Measurements from ENCODE around the gene RPL36. TPM values are rescaled to one million over a fixed set of nuclear protein-coding genes. Genes with fewer than 3 reads are reported as not detected.

RPL36 gene
- total RNA-seq, 1 experiment from 2014 or later, result 951 TPM

DNA sequence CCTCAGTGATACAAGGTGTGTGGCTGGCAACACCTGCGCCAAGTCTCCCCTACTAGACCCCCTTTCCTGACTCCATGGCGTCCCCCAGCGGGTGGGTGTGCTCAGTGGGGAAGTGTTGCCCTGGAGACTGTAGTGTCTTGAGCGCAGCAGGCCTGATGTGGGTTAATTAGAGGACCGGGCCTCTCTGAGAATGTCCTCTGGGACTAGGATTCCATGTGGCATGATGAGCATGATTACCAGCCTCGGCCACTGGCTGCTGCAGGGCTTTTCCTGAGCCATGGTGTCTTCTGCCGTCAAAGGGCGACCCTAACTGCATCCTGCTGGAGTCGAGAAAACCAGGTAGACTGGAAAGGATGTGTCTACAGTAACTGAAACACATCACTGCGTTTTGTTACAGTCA lies 37.8 kb upstream of the RPL36 start:
- no peak for DNase-seq
- intact Hi-C loops (cut with micrococcal nuclease; ENCODE audit: unreplicated experiment), result no loop called here
- no peaks in the 10 kb centered on the region for H3K4me1 ChIP-seq
- Mint-ChIP-seq H3K36me3 (ENCODE audit: insufficient read depth, unreplicated experiment) (peaks cover 93% of the 10 kb centered on the region), H3K27ac (ENCODE audit: unreplicated experiment) (no peak overlapping the region), H3K4me1 (ENCODE audit: low read depth, unreplicated experiment) (no peaks in the 10 kb centered on the region), H3K27me3 (ENCODE audit: insufficient read depth, unreplicated experiment) (no peaks in the 10 kb centered on the region), H3K9me3 (ENCODE audit: unreplicated experiment) (no peaks in the 10 kb centered on the region), H3K4me3 (ENCODE audit: unreplicated experiment) (no peak overlapping the region)
- ChIA-PET CTCF (no interaction called here), POLR2A (no interaction called here)
- peaks cover 2% of the 10 kb centered on the region for H3K36me3 ChIP-seq (ENCODE audit: control insufficient read depth, insufficient read depth, low read length)
- H3K27me3 ChIP-seq (replicated peaks; ENCODE audit: control insufficient read depth, insufficient read depth, low read length), result no peaks in the 10 kb centered on the region
- no TSS peak for BruUV-seq (replicated peaks)
- no peaks in the 10 kb centered on the region for H3K9me3 ChIP-seq
- no peak overlapping the region for H3K4me3 ChIP-seq (ENCODE audit: low read depth, low read length)
- TF ChIP-seq, protein P1, sequence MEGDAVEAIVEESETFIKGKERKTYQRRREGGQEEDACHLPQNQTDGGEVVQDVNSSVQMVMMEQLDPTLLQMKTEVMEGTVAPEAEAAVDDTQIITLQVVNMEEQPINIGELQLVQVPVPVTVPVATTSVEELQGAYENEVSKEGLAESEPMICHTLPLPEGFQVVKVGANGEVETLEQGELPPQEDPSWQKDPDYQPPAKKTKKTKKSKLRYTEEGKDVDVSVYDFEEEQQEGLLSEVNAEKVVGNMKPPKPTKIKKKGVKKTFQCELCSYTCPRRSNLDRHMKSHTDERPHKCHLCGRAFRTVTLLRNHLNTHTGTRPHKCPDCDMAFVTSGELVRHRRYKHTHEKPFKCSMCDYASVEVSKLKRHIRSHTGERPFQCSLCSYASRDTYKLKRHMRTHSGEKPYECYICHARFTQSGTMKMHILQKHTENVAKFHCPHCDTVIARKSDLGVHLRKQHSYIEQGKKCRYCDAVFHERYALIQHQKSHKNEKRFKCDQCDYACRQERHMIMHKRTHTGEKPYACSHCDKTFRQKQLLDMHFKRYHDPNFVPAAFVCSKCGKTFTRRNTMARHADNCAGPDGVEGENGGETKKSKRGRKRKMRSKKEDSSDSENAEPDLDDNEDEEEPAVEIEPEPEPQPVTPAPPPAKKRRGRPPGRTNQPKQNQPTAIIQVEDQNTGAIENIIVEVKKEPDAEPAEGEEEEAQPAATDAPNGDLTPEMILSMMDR (IDR thresholded peaks at IDR 0.05; ENCODE audit: insufficient read depth in 1 of 2, low read depth in 1 of 2, low read length in 1 of 2, severe bottlenecking in 1 of 2, unreplicated experiment in 1 of 2), result no peak

DNA sequence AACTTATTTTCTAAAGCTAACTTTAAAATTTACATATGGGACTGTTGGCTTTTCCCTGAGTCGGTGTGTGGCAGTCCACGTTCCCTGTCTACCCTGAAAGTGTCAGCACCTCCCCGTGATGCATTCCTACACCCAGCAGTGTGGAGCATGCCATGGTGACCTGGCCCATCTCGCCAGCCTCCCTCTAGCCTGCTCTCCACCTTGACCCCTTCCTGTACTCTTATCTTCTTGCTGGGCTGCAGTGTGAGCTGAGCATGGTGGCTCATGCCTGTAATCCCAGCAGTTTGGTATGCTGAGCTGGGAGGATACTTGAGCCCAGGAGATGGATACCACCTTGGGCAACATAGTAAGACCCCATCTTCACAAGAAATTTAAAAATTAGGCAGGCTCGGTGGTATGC lies 35.2 kb upstream of the RPL36 start:
- Histone ChIP-seq H3K36me3 (ENCODE audit: control insufficient read depth, insufficient read depth, low read length) (peaks cover 2% of the 10 kb centered on the region), H3K4me1 (no peaks in the 10 kb centered on the region), H3K9me3 (no peaks in the 10 kb centered on the region), H3K4me3 (ENCODE audit: low read depth, low read length) (no peak overlapping the region), H3K27me3 (replicated peaks; ENCODE audit: control insufficient read depth, insufficient read depth, low read length) (no peaks in the 10 kb centered on the region)
- no TSS peak for BruUV-seq (replicated peaks)
- CTCF ChIA-PET, result no interaction called here
- H3K27me3 Mint-ChIP-seq (ENCODE audit: insufficient read depth, unreplicated experiment), result no peaks in the 10 kb centered on the region
- H3K36me3 Mint-ChIP-seq (ENCODE audit: insufficient read depth, unreplicated experiment), result peaks cover 98% of the 10 kb centered on the region
- DNase-seq, result no peak
- no peaks in the 10 kb centered on the region for H3K4me1 Mint-ChIP-seq (ENCODE audit: low read depth, unreplicated experiment)
- intact Hi-C loops (cut with micrococcal nuclease; ENCODE audit: unreplicated experiment), result no loop called here
- TF ChIP-seq, protein P1 (IDR thresholded peaks at IDR 0.05; ENCODE audit: insufficient read depth in 1 of 2, low read depth in 1 of 2, low read length in 1 of 2, severe bottlenecking in 1 of 2, unreplicated experiment in 1 of 2), result no peak
- no peak overlapping the region for H3K27ac Mint-ChIP-seq (ENCODE audit: unreplicated experiment)
- H3K9me3 Mint-ChIP-seq (ENCODE audit: unreplicated experiment), result no peaks in the 10 kb centered on the region
- POLR2A ChIA-PET, result interaction anchor here (0.5 kb wide), 1 partner anchor 63 kb away, joined by 14 read pairs; no protein-coding TSS in a partner anchor
- H3K4me3 Mint-ChIP-seq (ENCODE audit: unreplicated experiment), result no peak overlapping the region

DNA sequence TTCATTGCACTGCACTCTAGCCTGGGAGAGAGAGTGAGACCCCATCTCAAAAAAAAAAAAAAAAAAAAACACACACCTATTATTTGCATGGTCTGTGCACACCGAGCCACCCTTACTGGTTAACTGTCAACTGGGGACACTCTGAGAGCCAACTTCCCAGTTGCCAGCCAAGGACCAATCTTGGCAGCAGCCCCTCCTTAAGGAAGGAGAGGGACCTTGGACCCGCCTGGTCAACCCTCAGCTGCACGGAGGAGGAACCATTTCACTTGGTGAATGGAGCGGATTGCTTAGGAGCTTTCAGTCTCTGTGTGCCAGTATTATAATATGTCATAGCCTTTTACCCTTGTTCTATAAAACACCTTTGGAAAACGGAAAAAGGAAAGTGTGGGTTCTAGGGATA lies 34.7 kb upstream of the RPL36 start:
- no peak for DNase-seq
- H3K9me3 ChIP-seq, result no peaks in the 10 kb centered on the region
- no peak overlapping the region for H3K27ac Mint-ChIP-seq (ENCODE audit: unreplicated experiment)
- H3K27me3 ChIP-seq (replicated peaks; ENCODE audit: control insufficient read depth, insufficient read depth, low read length), result no peaks in the 10 kb centered on the region
- H3K27me3 Mint-ChIP-seq (ENCODE audit: insufficient read depth, unreplicated experiment), result no peaks in the 10 kb centered on the region
- peaks cover 97% of the 10 kb centered on the region for H3K36me3 Mint-ChIP-seq (ENCODE audit: insufficient read depth, unreplicated experiment)
- H3K4me1 ChIP-seq, result no peaks in the 10 kb centered on the region
- intact Hi-C loops (cut with micrococcal nuclease; ENCODE audit: unreplicated experiment), result no loop called here
- H3K4me1 Mint-ChIP-seq (ENCODE audit: low read depth, unreplicated experiment), result no peaks in the 10 kb centered on the region
- TF ChIP-seq, protein P1 (IDR thresholded peaks at IDR 0.05; ENCODE audit: insufficient read depth in 1 of 2, low read depth in 1 of 2, low read length in 1 of 2, severe bottlenecking in 1 of 2, unreplicated experiment in 1 of 2), result no peak
- peaks cover 3% of the 10 kb centered on the region for H3K36me3 ChIP-seq (ENCODE audit: control insufficient read depth, insufficient read depth, low read length)
- no peak overlapping the region for H3K4me3 ChIP-seq (ENCODE audit: low read depth, low read length)
- CTCF ChIA-PET, result interaction anchor here (0.7 kb wide), 1 partner anchor 18 kb away, joined by 3 read pairs; no protein-coding TSS in a partner anchor
- no TSS peak for BruUV-seq (replicated peaks)
- POLR2A ChIA-PET, result interaction anchor here (0.5 kb wide), 1 partner anchor 63 kb away, joined by 14 read pairs; no protein-coding TSS in a partner anchor
- H3K4me3 Mint-ChIP-seq (ENCODE audit: unreplicated experiment), result no peak overlapping the region
- H3K9me3 Mint-ChIP-seq (ENCODE audit: unreplicated experiment), result no peaks in the 10 kb centered on the region

Data from Caco-2 (cell line).